ENCODE results near the gene CREB5. TPM values are rescaled to one million over a fixed set of nuclear protein-coding genes. Genes with fewer than 3 reads are reported as not detected.

Gene CREB5
- total and polyA plus RNA-seq, 9 donors = 0.71 to 15.0 (median 2.7) TPM

- intact Hi-C loops (cut with DNase I) = no loop called here
- Histone ChIP-seq H3K36me3 (no peaks in the 10 kb centered on the region), H3K4me3 (no peak overlapping the region), H3K27ac (no peak overlapping the region), H3K9me3 (no peaks in the 10 kb centered on the region), H3K27me3 (no peaks in the 10 kb centered on the region), H3K4me1 (ENCODE audit: insufficient read depth) (no peaks in the 10 kb centered on the region)
- DNase-seq = no peak
- TF ChIP-seq CTCF (IDR thresholded peaks at IDR 0.05) = no peak
- 88 to 94% (median 93%) methylated on average over 7 of the region's 7 CpGs for WGBS, 3 donors
These were observed 105.3 kb downstream of the CREB5 start for GRCh38 chr7:28517606-28518005.

GRCh38 chr7:28520074-28521015 lies 108.0 kb downstream of the CREB5 start:
- Histone ChIP-seq H3K27me3 (no peaks in the 10 kb centered on the region), H3K4me1 (ENCODE audit: insufficient read depth) (no peaks in the 10 kb centered on the region), H3K36me3 (no peaks in the 10 kb centered on the region), H3K9me3 (no peaks in the 10 kb centered on the region), H3K4me3 (no peak overlapping the region), H3K27ac (no peak overlapping the region)
- TF ChIP-seq CTCF (IDR thresholded peaks at IDR 0.05) (no peak), POLR2A (IDR thresholded peaks at IDR 0.05) (no peak), EP300 (IDR thresholded peaks at IDR 0.05) (no peak)
- intact Hi-C loops (cut with DNase I) = no loop called here
- 54 to 61% (median 58%) methylated on average over 9 of the region's 9 CpGs for WGBS, 3 donors
- DNase-seq = no peak

- TF ChIP-seq POLR2A (IDR thresholded peaks at IDR 0.05) (no peak), CTCF (IDR thresholded peaks at IDR 0.05) (no peak), EP300 (IDR thresholded peaks at IDR 0.05) (no peak)
- intact Hi-C loops (cut with DNase I) = no loop called here
- H3K4me3 ChIP-seq = no peak overlapping the region
- H3K27me3 ChIP-seq = no peaks in the 10 kb centered on the region
- 48 to 89% (median 76%) methylated on average over 3 of the region's 3 CpGs for WGBS, 3 donors
- no peak for DNase-seq
- H3K9me3 ChIP-seq = no peaks in the 10 kb centered on the region
- peaks cover 1% of the 10 kb centered on the region for H3K4me1 ChIP-seq (ENCODE audit: insufficient read depth)
- H3K36me3 ChIP-seq = no peaks in the 10 kb centered on the region
- no peak overlapping the region for H3K27ac ChIP-seq
These were observed 112.7 kb downstream of the CREB5 start for GRCh38 chr7:28524978-28525377.

GRCh38 chr7:28528899-28529298 lies 116.6 kb downstream of the CREB5 start:
- no peaks in the 10 kb centered on the region for H3K27me3 ChIP-seq
- no peaks in the 10 kb centered on the region for H3K36me3 ChIP-seq
- intact Hi-C loops (cut with DNase I) = no loop called here
- DNase-seq = no peak
- TF ChIP-seq POLR2A (IDR thresholded peaks at IDR 0.05) (no peak), EP300 (IDR thresholded peaks at IDR 0.05) (no peak), CTCF (IDR thresholded peaks at IDR 0.05) (no peak)
- peaks cover 9% of the 10 kb centered on the region for H3K4me1 ChIP-seq (ENCODE audit: insufficient read depth)
- no peak overlapping the region for H3K27ac ChIP-seq
- H3K4me3 ChIP-seq = no peak overlapping the region
- 59 to 70% (median 61%) methylated on average over 2 of the region's 2 CpGs for WGBS, 3 donors
- H3K9me3 ChIP-seq = no peaks in the 10 kb centered on the region

Measured in ovary (tissue), 9 donors.